Endometrium (tissue), 2 donors: ENCODE results near the gene SFXN5.
"Not testable (repeated sequence)": the region's sequence is repeated elsewhere in the genome, so short reads cannot be mapped to it uniquely, and the experiment has no call there.

Experiments used
- FAIRE-seq: peaks from 2 replicates; lab custom pipeline; 2012; peaks lifted over from hg19 to GRCh38; lab: Jason Lieb, UNC
- donor health status: control.
- donor health status: control.

SFXN5 gene

DNA sequence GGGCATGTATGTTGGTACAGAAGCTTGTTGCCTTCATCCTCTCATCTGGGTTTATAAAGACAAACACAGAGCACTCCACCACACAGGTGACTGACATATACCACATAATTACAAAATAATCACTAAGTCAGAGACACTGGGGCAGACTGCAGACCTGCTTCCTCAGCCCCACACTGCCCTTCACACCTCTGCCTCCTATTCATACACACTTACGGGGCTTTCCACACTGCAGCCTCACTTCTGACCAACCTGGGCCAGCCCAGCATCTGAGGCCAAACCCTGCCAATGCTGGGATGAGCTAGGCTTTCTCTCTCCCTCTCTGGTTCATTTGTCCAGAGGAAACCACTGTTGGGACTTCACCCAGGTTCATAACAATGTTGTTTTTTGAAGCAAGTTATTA is 149.7 kb downstream of the SFXN5 start:
- FAIRE-seq, result no peak

DNA sequence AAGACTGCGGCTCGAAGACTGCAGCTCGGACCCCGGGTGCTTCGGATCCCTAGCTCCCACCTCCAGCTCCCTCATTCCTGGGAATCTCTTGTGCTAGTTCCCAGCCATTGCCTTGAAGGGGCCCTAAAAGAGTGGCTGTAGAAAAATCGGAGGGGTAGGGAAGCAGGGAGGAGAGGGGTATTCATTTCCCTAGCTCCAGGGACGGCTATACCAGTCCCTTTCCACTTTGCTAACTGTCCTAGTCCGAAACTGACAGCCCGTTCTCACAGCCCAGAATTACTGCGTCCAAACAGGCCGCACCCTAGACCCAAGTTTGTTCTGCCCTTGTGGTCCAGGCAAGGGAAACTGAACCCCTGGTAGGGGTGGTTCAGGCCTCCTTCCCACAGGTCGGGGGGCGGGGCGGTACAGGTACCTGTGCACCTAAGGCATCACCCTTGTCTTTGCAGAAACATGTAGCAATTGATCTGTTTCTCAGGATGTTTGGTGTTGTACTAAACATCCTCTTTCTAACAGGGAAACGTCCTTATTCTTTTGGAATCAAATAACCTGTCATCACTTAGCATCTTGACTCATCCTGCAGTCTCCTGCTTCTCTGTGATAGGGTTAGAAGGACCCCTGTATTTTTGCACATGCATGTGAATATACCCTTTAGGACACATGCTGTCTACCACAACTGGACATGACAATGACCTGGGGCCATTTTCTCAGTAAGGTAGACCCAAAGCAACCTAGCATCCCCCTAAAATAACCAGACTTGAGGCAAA is 150.2 kb downstream of the SFXN5 start:
- FAIRE-seq, result no peak

DNA sequence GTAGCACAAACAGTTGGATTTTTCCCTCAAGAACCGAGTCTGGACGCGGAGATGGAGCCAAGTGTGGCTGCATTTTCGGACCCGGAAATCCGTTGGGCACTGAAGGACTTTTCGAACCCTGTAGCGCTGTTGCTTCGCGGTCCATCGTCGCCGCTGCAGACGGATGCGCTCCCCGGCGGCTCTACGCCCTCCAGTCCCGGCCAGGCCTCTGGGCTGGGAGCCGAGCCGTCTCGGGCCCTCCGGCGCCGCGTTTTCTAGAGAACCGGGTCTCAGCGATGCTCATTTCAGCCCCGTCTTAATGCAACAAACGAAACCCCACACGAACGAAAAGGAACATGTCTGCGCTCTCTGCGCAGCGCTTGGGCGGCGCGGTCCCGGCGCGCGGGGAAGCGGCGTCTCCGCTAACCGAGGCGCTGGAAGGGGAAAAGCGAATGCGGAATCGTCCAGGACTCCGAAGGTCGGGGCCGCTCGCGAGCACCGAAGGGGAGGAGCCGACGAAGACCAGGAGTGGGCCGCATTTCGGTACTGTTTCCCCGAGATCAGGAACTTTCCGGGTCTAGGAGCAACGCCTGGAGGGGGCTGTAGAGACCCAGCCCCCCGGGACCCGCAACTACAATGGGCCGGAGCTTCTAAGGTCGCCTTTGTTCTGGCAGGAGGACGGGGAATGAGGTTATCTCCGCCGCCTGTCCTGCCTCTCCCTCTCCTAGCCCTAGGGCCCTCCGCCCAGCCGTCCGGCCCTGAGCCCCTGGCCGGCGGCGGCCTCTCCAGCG is 151.0 kb downstream of the SFXN5 start:
- FAIRE-seq, result no peak

DNA sequence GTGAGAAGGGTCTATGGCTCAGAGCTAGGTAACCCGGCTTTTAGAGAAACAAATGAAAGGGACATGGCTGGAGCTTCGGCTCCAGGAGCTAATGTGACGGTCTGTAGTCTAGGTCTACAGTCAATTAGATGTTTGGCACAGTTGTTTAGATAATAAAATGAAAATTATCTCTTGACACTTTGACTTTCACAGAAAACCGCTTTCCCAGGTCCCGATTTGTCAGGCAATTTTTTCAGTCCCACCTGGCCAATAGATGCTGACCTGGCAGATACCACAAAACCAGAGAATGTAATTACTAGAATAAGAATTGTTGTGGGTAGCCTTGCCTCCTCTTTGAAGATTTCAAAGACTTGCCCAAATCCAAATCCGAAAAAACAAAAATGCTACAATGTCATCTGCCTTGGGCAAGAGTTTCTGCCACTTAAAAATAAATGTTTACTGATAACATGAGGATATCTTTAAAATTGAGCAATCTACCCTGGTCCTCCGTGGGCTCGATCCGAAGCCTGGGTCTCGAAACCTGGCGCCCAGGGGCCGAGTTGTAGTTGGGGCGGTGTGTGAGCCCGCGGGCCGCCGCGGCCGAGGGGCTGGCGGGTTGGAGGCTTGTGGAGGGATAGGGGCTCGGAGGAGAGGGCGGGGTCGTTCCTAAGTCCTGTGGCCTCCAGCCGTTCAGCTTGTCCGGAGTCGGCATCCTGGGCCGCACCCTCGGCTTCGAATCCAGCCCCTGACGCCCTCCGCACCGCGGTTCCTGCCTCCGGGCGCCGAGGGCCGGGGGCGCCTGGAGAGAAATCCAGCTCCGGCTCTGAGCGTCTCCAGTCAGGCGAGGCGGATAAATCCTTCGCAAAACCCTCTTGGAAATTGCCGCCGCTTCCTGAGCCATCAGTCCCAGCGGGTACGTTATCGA is 151.8 kb downstream of the SFXN5 start:
- no peak for FAIRE-seq

DNA sequence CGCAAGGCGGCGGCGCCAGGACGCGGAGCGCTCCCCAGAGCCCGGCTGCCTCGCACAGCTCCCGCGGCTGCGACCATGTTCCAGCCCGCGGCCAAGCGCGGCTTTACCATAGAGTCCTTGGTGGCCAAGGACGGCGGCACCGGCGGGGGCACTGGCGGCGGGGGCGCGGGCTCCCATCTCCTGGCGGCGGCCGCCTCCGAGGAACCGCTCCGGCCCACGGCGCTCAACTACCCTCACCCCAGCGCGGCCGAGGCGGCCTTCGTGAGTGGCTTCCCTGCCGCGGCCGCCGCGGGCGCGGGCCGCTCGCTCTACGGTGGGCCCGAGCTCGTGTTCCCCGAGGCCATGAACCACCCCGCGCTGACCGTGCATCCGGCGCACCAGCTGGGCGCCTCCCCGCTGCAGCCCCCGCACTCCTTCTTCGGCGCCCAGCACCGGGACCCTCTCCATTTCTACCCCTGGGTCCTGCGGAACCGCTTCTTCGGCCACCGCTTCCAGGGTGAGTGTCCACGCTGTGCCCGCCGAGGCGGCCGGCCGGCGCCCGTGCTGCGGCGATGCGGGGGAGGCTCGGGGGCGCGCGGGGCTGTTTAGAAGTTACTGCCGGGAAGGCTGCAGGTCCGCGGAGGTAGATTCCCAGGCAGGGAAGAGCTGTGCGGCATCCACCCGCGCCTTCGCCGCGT is 153.5 kb downstream of the SFXN5 start:
- no peak for FAIRE-seq

DNA sequence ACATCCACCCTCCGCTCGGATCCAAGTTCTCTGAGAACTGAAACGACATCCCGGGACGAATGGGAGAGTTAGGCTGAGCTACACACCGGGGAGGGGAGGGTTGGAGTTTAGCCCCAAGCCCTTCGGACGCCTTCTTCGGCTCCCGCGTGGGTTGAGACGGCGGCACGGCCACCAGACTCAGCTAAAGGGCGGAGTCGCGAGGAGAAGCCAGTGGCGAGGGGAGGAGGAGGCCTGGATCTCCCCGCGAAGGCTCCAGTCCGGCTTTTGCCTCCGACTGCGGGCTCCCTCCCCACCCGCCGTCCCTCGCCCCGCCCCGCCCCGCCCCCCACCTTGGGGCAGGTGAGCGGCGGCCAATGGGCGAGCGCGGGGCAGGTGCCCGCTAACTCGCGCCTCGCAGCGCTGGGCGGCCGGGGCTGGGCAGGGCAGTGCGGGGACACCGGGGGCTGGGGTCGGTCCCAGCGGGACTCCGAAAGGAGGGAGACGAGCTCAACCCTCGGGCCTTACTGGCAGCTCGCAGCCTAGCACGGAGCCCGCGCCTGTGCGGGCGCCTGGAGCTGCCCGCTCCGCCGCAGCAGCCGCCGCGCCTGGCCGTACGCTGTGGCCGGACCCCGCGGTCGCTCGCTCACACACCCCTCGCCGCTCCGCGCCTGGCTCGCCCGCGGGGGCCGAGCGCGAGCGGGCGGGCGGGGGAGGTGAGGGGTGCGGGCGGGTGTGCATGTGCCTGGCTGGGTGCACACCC is 154.2 kb downstream of the SFXN5 start, which contains the start of gene EMX1:
Gene EMX1 (plus strand): TSS at position 382 of the 739 bp plus-strand sequence. CDS start 334 bp downstream, at position 716.
- FAIRE-seq, result no peak

DNA sequence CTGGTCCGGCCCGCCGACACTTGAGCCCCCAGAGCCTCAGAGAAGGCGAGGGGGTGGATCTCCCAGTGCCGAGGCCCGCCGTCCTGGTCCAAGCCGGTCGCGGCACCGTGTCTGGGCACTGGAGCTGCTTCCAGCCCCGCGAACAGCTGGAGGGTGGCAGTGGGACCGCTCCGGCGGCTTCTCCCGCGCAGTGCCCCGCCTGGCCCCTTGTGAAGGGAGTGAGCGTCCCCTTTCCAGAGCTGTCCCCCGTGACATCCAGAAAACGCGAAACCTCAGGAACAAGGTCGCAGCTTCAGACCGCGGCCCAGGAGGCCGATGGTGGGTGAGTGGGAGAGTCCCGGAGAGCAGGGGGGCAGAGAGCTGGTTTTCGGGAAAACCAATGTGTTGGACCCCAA is 154.8 kb downstream of the SFXN5 start:
- no peak for FAIRE-seq

DNA sequence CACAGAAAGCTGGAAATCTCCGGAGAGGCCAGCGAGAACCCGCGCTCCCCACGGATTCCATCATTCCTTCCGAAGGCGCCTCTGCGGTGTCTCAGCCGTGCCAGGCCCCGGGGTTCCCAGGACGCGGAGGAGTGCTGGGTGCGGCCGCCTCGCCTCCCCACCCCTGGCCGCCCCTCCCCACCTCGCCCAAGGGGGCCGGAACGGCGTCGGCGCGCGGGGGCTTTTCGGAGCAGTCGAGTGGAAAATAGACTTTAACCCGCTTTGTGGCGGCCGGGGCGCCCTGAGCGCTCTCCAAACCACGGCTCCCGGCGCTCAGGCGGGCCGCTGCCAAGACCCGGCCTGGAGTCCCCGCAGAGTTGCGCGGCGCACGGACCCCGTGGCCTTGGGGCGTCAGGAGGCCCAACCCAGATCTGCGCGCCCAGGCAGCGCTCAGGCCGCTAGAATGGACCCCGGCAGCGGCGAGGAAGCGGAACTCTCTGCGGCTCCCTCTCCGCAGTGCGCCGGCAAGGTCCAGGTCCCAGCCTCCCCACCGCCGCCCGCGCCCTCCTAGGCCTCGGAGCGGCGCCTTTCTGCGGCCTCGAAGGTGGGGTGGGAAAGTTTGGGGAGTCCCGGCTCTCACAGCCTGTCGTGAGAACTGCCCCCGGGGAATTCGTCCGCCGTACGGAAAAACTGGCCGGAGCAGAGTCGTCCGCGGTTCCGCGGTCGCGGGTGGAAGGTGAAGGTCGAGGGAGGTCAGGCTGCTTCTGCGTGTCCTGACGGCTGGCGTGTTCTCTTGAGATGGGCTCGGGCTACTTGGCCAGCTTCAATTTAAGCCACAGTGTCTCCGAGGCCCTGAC is 155.4 kb downstream of the SFXN5 start:
- FAIRE-seq, result no peak

DNA sequence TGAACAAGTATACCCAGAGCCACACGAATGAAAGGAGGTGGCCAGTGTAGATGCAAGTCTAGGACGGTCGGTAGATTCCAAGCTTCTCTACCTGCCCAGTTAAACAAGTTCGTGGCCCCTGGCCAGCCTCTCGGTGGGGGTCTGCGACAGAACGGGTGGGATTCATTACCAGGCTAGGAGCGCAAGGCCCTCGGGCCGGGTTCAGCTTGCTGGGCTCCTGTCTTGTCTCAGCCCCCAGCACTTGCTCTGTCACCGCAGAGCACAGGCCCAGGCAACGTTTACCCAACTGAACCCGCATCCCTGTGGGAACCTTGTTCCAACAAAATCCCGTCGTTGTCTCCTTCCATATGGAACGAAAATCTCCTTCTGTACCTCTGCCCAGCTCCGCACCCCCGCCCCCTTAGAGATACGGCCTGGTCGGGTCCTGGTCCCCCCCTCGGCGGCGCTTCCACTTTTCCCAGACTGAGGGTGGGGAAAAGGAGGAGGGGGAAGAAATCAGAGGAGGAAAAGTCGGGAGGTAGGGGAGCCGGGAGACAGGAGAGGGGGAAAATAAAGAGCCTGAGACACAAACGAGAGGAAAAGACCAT is 156.1 kb downstream of the SFXN5 start:
- FAIRE-seq, result no peak

DNA sequence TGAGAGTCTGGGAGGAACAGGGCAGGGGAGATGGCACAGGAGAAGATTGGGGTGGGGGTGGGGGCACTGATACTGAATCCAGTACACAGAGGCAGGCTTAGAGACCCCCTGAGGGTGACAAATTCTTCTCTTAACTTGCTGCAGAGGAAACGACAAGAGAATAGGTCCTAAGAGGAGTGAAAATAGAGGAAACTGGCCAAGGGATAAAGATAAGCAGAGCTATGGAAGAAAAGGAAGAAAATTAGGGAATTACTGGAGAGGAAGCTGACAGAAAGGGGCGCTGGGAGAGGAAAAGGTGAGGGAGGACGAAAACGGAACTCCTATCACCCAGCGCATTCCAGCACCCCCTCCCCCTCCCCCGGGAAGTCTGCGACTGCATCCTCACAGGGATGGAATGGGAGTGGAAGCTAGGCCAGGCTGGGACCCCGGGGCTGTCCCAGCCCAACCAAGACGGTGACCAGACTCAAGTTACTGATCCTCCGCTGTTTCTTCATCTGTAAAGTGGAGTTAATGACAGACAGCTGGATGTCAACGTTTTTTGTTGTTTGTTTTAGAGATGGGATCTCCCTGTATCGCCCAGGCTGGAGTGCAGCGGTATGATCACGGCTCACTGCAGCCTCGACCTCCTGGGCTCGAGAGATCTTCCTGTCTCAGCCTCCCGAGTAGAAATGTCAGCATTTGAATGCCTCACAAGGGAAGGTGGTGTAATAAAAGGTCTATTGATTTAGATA is 156.8 kb downstream of the SFXN5 start:
- FAIRE-seq, result no peak

DNA sequence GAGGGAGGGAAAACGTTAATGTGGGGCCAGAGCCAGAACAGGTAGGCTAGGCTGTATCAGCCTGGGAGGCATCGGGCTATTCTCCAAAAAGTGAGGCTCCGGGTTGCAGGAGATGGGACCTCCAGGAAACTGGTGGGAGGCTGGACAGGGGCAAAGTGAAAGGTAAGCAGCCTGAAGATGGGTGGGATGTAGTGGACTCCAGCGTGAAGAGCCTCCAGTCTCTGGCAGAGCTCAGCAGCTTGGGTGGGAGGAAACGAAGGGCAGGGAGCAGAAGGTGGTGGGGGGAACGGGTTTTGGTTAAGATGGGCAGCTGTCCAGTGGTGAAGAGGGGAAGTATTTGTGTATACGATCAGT is 157.3 kb downstream of the SFXN5 start:
- no peak for FAIRE-seq

DNA sequence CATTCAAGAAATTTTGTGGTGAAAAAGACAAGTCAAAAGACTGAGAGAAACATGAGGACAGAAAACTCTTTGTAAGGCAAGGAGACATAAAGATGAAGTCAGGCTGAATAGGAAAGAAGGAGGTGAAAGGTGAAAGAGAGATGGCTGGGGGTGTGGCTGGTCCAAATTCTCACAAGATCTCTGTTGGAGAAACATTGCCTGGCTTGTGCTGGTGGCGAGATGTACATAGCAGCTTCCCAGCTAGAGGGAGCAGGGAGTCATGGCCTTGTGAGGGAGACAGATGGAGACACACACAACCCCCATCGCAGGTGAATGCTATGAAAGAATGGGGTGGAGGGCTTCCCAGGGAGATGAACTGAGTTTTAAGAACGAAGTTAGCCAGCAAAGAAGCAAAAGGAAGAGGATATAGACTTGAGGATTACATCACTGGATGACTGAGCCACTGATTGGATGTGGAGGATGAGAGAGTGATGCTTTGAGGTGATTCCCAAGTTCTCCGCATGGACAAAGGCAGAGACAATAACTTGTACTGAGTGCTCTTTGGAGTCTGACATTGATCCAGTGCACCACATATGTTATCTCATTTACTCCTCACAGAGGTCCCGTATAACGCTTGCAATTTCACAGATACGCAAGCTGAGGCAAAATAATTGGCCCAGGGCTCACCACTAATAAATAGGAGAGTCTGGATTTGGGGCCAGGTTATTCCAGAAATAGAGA is 157.9 kb downstream of the SFXN5 start:
- FAIRE-seq, result no peak

DNA sequence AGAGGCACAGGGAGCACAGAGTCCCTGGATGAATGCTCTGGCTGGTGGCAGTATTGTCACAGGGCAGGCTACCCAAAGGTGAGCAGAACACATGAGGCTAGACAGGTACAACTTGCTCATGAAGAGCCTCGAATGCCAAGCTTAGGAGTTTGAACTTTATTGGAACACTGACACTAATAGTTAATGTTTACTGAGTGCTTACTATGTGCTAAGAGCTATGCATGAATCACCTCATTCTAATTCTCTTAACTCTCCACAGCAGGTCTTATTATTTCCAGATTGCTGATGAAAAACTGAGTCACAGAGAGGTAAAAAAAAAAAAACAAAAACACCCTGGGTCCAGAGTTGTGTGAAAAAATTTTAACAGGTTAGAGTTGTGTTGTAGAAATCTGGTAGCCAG is 160.3 kb downstream of the SFXN5 start:
- no peak for FAIRE-seq

DNA sequence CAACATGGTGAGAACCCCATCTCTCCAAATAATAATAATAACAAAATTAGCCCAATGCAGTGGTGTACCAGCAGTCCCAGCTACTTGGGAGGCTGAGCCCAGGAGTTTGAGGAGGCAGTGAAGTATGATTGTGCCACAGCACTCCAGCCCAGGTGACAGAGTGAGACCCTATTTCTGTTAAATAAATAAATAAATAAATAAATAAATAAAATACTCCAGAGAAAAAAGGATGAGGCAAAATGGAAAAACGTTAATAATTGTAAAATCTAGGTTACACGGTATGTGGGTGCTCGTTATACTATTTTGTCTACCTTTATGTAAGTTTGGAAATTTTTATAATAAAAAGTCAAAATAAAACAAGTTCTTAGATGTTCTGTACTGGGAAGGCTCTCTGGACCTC is 162.8 kb downstream of the SFXN5 start:
- no peak for FAIRE-seq

DNA sequence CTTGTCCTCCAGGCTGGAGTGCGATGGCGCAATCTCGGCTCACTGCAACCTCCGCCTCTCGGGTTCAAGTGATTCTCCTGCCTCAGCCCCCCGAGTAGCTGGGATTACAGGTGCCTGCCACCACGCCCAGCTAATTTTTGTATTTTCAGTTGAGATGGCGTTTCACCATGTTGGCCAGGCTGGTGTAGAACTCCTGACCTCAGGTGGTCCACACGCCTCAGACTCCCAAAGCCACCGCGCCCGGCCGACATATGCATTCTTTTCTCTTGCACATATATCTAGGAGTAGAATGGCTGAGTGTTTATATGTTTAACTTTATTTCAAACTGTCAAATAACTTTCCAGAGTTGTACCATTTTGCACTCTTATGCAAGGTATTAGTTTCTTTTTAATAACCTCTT is 164.1 kb downstream of the SFXN5 start:
- FAIRE-seq, result not testable (repeated sequence)

DNA sequence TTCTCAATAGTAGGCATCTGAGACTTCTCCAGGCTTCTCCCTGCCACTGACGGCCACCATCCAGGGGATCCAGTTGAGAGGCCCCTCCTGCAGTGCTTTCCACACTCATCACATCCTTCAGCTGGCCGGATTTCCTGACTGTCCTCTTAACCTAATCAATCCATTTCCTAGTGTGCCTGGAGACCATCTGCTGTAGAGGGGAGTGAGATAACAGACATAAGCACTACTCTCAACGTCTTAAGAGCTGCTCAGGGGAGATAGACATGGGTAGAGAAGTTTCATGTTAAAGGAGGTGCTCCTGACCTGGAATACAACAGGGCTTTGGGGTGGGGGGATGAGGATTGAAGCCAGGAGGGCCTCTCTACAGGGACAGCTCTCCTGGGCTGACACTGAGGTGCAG is 170.1 kb downstream of the SFXN5 start:
- no peak for FAIRE-seq

DNA sequence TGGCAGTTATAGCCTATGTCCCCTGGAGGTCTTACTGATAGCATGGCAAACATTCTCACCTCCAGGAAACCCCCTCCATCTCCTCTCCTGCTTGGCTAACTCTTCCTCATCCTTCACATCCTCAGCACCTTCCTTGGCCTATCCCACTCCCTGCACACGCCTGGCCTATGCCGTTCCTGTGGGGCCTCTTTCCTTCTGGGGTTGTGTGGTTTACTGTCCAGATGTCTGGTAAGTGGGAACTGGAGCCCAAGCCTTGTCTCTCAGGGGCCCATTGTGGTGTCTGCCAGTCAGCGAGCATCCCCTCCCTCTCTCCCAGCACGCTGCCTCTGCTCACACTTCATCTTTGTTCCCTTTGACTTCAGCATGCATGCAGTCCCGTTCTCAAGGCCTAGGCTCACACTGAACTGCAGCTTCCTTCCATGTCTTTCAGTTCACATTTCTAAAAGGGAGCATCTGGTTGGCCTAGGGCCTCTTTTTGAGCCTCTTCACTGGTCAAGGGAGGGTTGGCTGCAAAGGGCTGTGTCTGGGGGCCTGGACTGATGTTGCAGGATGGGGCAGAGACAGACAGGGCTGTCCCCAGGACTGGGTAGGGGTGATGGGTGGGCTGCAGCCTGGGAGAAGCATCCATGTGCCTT is 171.2 kb downstream of the SFXN5 start:
- no peak for FAIRE-seq

DNA sequence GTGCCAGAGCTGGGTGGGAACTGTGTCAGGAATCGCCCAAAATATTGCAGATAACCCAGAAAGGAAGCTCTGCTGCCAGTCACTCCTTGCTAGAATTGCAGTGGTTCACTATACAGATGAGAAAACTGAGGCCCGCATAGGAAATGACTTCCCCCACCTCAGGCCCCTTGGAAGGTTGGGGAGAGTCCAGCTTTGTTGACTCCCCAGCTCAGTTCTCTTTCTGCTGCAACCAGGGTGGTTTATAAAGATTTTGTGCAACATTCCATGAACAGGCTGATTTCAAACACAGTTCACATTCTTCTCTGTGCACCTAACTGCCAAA is 173.0 kb downstream of the SFXN5 start:
- no peak for FAIRE-seq
